Right hindlimb (tissue), 1 donor: ENCODE measurements around the gene GPX2.
"Not testable (repeated sequence)": the region's sequence is repeated elsewhere in the genome, so short reads cannot be mapped to it uniquely, and the experiment has no call there.

Experiments used
- DNase-seq: peaks from one replicate; pipeline ENCODE4 v3.0.0-alpha.2; 2018

Gene GPX2

DNA sequence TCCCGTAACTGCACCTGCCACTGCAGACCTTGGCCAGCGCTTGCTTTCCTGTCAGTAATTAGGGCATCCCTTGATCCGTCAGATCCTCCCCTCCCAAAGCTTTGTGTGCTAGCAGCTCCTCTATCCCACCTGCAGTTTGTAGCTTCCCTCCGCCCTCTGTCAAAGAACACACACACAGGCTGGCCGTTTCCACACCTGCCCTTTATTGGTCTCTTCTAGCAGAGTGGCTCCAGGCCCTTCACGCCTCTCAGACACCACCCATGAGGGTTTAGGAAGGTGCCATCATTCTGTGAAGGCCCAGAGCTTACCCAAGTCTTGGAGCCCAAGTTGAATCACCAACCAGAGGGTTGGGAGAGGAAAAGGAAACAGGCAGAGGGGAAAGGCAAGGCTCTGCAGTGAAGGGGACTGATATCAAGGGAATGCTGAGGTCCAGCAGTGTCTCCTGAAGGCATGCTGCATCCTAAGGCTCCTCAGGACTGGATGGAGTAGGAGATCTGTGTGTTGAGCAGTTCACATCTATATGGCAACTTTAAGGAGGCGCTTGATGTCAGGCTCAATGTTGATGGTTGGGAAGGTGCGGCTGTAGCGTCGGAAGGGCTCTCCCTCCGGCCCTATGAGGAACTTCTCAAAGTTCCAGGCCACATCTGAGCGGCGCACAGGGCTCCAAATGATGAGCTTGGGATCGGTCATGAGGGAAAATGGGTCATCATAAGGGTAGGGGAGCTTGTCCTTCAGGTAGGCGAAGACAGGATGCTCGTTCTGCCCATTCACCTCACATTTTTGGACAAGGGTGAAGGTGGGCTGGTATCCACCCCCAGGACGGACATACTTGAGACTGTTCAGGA is 3.4 kb downstream of the GPX2 start:
- no peak for DNase-seq

DNA sequence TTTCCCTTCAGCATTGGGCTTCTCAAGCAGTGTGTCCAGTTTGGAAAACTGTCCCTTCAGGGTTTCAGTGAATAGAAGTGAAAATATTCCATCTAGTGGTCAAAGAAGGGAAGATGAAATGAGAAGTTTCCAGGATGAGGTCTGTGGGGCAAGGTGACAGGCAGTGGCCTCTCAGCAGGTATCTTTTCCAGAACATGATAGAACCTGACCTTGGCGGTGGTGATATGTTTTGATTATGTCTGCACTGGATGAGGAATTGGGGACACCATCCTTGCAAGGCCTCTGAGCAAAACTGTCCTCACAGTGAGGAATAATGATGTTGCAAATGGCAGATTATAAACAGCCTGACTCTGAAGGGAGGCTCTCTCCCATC is 4.7 kb downstream of the GPX2 start:
- DNase-seq, result no peak

DNA sequence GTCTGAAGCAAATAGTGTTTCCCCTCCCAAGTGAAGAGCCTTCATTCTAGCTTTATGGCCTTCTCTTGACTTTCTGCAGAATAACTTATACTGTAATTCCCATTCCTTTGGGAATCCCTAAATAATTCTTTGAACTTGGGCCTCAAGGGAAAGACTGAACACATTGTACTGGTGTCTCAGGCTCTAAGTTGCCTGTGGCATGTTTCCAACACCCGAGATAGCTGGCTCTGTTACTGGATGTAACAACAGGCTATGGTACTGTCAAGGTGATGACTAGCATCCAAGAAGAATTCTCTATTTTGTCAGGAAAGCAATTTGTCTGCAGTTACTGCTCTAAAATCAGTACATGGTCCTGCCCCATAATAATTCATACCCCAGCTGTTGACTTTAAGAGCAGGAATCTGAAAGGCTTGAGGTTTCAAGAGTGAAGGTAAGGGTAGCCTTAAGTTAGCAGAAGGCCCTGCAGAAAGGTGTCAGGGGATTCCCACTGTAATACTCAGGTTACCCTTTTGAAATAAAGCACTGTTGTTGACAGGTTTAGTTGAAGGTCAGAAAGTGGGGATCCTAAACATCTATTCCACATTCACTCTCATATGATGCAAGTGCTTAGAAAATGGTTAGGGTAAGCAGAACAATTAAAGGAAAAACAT is 5.2 kb downstream of the GPX2 start:
- DNase-seq, result no peak

DNA sequence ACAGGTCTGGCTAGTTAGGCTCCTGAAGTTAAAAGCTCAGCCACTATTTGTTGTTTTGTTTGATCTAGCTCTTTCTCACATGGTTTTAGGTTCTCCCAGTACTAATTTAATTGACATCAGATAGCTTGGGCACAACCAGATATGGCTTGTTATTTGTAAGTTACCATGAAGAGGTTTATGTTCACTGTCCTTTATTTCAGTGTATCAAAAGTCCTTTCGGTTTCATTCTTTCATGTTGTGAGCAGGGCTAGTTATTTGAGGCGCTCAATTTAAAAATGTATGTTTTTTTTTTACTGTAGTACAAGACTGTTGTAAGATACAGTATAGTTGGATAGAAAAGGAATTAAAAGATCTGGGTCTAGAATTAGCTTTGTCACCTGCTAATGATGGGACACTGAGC is 7.0 kb downstream of the GPX2 start:
- no peak for DNase-seq

DNA sequence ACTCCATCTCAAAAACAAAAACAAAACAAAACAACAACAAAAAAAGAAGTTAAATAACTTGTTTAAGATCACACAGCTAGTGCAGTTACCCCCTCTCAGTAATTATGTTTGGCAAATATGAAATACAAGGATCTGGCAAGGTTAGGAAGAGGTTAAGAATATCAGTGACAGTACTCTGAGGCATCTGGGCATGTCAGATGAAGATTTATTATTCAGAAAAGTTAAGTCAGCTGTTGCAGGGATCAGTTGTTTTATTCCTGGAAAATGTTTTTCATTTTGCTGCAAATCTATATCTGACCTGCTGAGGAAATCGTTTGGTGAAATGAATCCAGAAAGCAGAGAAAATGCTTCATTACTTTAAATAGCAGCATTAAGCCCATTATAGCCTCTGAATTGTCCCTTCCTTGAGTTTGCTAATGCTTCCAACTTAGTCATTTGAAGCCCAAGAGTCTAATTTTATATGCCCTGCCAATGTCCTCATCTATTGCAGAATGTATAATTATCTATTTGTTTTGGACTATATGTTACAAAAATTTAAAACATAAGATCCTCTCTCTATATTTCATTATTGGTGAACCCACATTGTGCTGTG is 8.1 kb downstream of the GPX2 start:
- no peak for DNase-seq

DNA sequence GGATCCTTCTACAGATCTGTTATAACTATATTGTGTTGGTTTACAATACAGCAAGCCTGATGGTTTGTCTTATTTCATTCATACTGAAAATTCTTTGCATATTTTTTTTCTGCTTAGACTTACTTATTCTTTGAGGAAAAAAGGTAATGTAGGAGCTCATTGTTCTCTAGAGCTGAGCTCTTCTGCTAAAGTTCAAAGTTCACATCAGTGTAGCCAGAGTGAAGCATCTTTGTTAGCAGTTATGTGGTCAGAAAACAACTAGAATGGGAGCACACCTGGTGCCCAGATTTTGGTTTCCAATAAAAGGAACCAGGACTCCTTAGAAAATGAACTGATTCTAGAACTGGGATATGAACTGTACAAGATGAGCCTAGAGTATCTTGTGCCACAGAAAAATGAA is 10.3 kb downstream of the GPX2 start:
- no peak for DNase-seq

DNA sequence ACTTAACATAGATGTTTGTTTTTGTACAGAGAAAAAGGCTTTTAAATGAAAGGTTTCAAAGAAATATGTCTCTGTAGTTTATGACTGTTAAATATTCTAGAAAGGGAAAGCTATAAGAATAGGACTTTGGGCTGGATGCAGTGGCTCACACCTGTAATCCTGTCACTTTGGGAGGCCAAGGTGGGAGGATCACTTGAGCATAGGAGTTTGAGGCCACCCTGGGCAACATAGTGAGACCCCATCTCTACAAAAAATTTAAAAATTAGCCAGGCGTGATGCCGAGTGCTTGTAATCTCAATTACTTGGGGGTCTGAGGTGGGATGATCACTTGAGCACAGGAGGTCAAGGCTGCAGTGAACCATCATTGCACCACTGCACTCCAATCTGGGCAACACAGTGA is 11.4 kb downstream of the GPX2 start:
- no peak for DNase-seq

DNA sequence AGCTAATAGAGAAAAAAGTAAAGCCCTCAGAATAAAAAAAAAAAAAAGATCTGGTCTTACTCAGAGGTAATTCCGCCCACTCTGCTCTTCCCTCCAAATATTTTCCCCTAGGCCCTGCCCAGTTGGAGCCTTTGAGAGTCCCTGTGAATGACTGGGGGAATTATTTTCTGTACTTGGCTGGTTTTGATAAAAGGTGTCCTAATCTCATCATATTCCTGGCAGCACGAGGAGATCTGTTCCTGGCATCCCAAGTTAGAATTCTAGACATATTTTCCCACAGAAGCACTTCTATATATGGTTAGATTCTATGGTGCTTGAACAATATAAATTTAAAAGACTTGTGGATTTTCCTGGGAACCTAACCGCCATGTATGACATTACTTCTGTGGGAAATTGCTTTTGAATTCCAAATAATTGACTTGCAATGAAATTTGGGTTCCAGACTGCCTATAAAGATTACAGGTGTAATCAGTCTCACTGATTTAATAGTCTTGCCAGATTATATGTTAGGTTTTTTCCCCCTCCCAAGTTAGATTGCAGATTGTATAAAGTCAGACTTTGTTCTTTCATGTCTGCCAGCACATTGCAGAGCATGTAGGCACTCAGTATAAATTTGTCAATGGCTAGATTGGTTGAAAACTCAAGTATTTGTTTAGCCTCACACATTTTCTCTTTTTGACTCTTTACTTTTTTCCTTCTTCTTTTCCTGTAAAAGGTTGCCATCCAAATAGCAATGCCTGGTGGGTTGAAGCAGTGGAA is 12.3 kb downstream of the GPX2 start:
- DNase-seq, result peak; percentile 49

DNA sequence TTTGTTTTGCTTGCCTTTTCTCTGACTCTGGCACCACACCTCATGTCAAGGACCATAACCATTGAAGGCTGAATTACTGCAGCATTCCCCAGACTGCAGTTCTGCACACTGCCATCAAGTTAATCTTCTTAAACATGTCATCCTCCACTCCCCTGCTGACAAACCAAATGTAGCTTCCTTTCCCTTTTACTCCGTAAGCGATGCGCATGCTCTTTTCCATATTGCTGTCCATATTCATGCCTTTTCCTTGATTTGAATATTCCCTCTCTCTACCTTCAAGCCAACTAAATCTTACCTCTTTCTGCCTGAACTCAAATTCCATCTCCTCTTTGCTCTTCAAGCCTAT is 13.6 kb downstream of the GPX2 start:
- no peak for DNase-seq

DNA sequence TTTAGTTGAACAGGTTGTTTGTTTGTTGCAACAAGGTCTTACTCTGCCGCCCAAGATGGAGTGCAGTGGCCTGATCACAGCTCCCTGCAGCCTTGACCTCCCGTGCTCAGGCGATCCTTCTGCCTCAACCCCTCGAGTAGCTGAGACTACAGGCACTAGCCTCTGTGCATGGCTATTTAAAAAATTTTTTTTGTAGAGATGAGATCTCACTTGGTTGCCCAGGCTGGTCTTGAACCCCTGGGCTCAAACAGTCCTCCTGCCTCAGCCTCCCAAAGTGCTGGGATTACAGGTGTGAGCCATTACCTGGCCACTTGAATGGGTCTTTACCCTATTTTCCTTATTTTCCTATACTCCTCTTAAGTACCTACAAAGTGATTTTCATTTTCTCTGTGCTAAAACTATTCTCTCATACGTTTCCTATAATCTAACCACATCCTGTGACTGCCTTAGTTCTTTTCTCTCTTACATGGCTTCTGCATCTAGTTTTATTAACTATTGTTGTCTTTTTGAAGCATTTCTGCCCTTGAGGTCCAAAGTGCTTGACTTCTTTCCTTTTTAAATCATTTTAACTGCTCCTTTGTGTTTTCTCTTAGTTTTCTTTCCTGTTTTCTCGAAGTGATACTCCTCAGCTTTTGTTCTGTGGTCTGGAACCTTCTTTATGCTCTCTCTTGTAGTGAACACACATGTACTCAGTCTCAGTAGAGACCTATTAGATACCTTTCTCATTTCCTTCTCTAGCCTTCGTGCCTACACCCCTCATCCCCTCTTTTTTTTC is 14.1 kb downstream of the GPX2 start:
- no peak for DNase-seq

DNA sequence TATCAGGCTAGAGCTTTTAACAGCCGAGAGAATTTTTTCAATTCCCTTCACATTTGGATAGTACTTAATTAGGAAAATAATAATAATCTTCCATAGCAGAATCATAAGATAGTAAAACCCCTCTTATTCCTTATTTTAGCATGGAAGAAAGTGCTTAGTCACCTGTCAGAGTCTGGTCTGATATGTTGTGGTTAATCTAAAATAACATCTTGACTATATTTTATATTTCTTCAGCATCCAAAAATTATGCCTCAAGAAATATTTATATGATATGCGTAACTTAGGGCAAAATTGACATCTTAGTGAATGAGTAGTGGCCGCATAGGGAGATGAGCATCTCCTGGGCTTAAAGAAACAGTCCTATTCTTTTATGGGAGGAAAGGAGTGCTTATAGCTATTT is 15.5 kb downstream of the GPX2 start:
- DNase-seq, result no peak

DNA sequence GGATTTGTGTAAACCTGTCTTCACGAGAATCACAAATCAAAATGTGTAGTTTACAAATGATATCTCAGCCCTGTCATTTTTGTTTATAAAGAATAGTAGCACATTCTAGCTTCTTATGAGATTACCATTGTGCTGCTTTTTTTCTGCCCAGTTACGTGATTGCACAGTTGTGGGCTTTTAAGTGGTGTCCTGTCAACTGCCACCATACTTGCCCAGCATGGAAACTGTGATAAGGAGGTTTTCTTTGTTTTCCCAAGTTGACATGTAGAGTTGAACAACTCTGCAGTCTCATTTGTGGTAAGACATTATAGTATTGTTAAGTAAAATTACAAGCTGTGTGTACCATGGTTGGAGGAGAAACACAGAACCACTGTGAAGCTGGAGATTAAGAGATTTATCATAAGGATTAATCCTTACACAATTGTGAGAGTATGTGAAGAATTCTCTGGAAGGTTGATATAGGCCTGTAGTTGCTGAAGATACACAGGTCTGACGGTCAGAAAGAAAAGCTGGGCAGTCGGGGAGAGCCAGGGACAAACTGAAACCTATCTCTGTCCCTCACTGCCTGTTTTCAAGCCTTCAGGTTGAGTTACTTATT is 16.0 kb downstream of the GPX2 start:
- no peak for DNase-seq

DNA sequence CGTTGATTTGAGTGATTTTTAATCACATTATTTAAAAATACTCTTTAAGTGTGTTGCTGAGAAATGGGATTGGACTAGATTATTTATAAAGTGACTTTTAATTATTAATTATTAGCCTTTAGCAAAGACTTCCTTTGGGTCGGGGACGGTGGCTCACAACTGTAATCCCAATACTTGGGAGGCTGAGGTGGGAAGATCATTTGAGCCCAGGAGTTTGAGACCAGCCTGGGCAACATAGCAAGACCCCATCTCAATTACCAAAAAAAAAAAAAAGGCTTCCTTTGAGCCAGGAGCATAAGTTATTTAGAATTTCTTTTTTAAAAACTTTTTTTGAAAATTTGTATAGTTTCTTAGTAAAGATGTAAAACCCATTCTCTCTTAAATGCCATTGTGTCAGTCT is 19.5 kb downstream of the GPX2 start:
- DNase-seq, result no peak

DNA sequence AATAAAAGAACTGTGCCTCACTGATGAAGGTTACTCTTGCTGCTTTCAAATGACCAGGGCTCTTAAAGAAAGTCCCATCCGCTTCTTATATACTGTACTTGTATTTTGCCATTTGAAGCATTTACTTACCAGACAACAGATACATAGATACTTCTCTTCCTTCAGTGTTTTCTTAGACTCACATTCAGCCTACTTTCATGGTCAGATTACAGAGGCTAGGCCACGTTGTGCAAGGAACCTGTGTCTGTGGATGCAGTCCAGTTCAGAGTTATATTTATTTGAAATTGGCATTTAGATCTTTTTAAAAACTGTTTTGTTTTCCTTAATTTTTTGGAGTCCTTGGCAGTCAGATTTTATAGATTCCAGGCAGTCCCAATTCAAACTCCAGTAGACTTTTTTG is 22.1 kb downstream of the GPX2 start:
- no peak for DNase-seq

DNA sequence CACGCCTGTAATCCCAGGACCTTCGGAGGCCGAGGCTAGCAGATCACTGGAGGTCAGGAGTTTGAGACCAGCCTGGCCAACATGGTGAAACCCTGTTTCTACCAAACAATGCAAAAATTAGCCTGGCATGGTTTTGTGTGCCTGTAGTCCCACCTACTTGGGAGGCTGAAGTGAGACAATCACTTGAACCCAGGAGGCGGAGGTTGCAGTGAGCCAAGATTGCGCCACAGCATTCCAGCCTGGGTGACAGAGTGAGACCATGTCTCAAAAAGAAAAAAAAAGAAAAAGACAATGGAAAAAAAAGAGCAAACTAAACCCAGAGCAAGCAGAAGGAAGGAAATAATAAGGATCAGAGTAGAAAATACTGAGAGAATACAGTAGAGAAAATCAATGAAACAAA is 22.9 kb downstream of the GPX2 start:
- DNase-seq, result no peak

DNA sequence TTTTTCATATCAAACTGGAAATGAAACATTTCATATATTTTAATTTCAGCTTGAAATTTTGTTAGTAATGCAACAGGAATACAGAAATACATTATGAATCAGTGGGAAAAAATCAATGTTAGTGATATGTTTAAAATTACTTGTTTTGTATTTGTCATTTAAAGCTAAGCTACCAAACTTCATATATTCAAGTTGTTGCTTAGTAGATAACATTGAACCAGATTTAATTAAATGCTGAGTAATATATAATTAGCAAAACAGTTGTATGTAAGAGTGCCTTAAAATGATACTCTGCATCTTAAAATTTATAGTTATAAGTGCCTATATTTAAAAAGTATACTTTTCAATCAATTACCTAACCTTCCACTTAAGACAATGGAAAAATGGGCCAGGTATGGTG is 23.3 kb downstream of the GPX2 start:
- DNase-seq, result no peak

DNA sequence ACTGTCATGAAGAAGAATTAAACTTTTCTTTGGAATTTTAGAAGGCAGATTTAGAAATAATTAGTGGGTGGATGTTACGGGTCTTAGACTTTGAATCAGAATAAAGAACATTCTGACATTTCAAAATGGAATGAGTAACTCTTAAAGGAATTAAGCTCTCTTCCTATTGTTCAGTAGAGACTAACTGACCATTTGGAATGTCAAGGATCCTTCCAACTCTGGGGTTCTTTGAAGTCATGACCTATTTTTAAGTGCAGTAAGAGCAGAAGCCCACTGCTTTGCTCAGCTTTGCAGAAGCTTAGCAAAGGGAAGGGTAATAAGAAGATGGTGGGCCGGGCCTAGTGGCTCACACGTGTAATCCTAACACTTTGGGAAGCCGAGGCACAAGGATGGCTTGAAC is 24.3 kb downstream of the GPX2 start:
- no peak for DNase-seq

DNA sequence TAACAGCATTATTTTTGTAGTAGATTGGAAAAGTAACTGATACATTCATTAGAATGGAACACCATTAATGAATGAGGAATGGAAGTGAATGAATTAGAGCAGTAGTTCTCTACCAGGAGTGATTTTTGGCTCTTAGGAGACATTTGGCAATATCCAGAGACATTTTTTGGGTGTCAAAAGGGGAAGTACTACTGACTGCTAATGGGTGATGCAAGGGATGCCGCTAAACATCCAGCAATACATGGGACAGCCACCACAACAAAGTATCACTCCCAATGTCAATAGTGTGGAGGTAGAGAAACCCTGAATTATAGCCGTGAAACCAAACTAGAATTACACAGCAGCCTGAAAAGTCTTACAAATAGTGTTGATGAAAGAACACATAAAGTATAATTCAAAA is 26.7 kb downstream of the GPX2 start:
- DNase-seq, result no peak

DNA sequence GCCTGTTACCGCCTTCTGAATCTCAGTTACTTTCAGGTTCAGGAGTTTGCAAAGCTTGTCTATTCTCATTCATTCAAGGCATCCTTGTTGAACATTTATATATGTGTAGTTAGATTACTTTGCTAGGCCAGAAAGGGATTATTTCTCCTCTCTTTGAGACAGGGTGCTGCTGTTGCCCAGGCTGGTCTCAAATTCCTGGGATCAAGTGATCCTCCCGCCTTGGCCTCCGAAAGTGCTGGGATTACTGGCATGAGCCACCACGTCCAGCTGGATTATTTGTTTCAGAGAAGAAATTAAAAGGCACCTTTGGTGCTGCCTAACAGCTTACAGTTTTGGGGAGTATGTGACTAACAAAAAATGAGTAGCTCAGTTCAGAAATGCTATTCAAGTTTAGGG is 27.5 kb downstream of the GPX2 start:
- no peak for DNase-seq

DNA sequence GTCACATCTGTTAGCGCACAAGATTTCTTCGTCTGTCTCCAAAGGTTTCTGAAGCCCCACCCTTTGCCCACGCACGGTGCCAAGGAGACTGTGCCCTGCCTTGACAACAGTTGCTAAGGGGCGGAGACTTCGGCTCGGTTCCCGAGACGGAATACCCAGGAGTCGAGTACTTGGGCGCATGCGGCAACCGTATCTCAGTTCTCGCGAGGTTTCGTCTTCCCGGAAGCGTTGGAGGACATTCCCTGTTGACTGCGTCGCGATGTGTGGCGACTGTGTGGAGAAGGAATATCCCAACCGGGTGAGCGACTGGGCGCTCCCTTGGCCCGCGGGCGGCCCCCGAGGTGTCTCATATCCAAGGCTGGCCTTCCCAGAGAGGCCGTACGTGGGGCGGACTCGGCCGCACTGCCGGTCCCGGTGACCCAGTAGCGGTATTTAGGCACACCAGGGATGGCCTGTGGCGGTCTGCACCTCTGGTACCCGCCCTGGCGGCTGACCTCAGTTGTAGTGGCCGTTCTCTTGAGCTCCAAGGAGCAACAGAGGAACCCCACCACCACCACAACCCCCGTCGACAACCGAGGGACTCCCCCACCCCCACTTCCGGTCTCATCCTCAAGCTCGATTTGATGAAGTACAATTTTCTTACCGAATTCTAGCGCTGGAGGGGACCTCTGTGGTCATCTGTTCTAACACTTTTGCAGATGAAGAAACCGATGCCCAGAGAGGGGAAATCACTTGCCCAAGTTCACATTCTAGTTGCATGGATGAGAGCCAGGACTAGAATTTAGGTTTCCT is 28.1 kb downstream of the GPX2 start, which contains the start of gene CHURC1:
CHURC1 (plus strand) TSS at position 219 of the 792 bp plus-strand sequence; CDS start at position 260, 41 bp downstream.
- peak; percentile 98 for DNase-seq

DNA sequence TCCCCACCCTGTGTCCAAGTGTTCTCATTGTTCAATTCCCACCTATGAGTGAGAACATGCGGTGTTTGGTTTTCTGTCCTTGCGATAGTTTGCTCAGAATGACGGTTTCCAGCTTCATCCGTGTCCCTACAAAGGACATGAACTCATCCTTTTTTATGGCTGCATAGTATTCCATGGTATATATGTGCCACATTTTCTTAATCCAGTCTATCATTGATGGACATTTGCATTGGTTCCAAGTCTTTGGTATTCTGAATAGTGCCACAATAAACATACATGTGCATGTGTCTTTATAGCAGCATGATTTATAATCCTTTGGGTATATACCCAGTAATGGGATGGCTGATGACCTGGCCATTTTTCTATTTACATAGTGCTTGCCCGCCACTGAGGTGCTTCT is 29.1 kb downstream of the GPX2 start:
- not testable (repeated sequence) for DNase-seq

DNA sequence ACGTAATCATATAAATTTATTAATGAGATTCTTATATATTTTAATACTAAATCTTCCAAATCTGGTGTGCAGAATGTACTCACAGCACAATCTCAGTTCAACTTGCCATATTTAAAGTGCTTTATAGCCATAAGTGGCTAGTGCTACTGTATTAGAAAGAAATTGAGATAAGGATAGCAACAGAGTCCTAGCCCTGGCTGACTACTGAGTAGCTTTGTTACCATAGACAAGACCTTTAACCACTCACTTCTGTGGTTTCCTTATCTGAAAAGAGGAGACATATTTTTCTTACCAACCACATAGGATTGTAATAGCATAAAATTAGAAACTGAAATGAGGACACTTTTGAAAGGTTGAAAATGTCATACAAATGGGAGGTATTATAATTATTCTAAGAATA is 30.3 kb downstream of the GPX2 start:
- no peak for DNase-seq
